Right lobe of liver (tissue), 4 donors: ENCODE measurements around the gene PLEKHG2.

ENCODE experiments used
- CTCF ChIP-seq, 4 donors: fragments of 200-600 bp in 3 of 4; fragments of 450-650 bp in 1 of 4; IDR thresholded peaks; one replicate each; pipeline versions ENCODE4 v1.5.1 to v1.8.0; 2016 to 2022; ENCODE audit warnings: antibody characterized with exemption in 4 of 4, mild to moderate bottlenecking in 2 of 4
- POLR2A ChIP-seq: fragments of 450-650 bp; IDR thresholded peaks from one replicate; pipeline ENCODE4 v1.6.1; 2017; ENCODE audit warnings: antibody characterized with exemption, mild to moderate bottlenecking
- donor health status: DM: no; HTN: no; CAD: no.
- donor health status: DM: no; HTN: no; CAD: no.
- donor health status: DM: no; HTN: yes; CAD: no.

GRCh38 chr19:39401549-39402345, 10.7 kb upstream of the PLEKHG2 start:
- no peak for TF ChIP-seq CTCF (IDR thresholded peaks at IDR 0.05)
- TF ChIP-seq POLR2A = peak; percentile 94
